H1 (cell line): ENCODE measurements around the gene ALAS1. TPM values are rescaled to one million over a fixed set of nuclear protein-coding genes. Genes with fewer than 3 reads are reported as not detected.

ENCODE experiments used
- CTCF ChIA-PET: fragments of 300-600 bp; sonication (Branson Sonifier 250); formaldehyde crosslinking; loops from one replicate; lab custom pipeline; 2021; ENCODE audit not compliant: partially characterized antibody; lab: Charles Lee
- POLR2A ChIA-PET: fragments of 300-600 bp; sonication (Branson Sonifier 250); formaldehyde crosslinking; loops from one replicate; lab custom pipeline; 2021; ENCODE audit warnings: inconsistent platforms; ENCODE audit not compliant: partially characterized antibody; lab: Charles Lee
- DNase-seq, 2 experiments: peaks; one replicate each; pipeline versions ENCODE4 v3.0.0 to v3.0.0-alpha.2; 2010 to 2022; ENCODE audit warnings: low spot score in 2 of 2, low read depth in 1 of 2, mixed read lengths in 1 of 2
- FAIRE-seq: peaks from 2 replicates; lab custom pipeline; 2011; peaks lifted over from hg19 to GRCh38; lab: Jason Lieb, UNC
- H2AFZ ChIP-seq: 2 replicates; pipeline ENCODE4 v1.8.1; 2012; ENCODE audit warnings: low read length, inconsistent platforms
- H2AK5ac ChIP-seq: 2 replicates; pipeline ENCODE4 v1.6.1; 2013; ENCODE audit warnings: low read depth, low read length
- H2BK120ac ChIP-seq: replicated peaks from 2 replicates; pipeline ENCODE3; 2013; ENCODE audit warnings: low read depth, low read length, inconsistent platforms
- H2BK12ac ChIP-seq: 2 replicates; pipeline ENCODE4 v1.6.1; 2013; ENCODE audit warnings: low read depth, low read length
- H2BK15ac ChIP-seq: 2 replicates; pipeline ENCODE4 v1.6.1; 2013; ENCODE audit warnings: low read length
- H2BK20ac ChIP-seq: 2 replicates; pipeline ENCODE4 v1.6.1; 2013; ENCODE audit warnings: low read length
- H2BK5ac ChIP-seq: 2 replicates; pipeline ENCODE4 v1.6.1; 2013; ENCODE audit warnings: low read depth, low read length
- H3K14ac ChIP-seq: 2 replicates; pipeline ENCODE4 v1.6.1; 2013; ENCODE audit warnings: inconsistent platforms; ENCODE audit not compliant: insufficient read length
- H3K18ac ChIP-seq: 2 replicates; pipeline ENCODE4 v1.6.1; 2013; ENCODE audit warnings: low read length; ENCODE audit errors: extremely low read depth
- H3K23ac ChIP-seq: 2 replicates; pipeline ENCODE4 v1.6.1; 2013; ENCODE audit warnings: inconsistent platforms; ENCODE audit not compliant: insufficient read length
- H3K23me2 ChIP-seq: 2 replicates; pipeline ENCODE4 v1.6.1; 2013; ENCODE audit warnings: low read depth, low read length
- H3K27ac ChIP-seq: 2 replicates; pipeline ENCODE4 v1.6.1; 2011; ENCODE audit warnings: low read depth, low read length, inconsistent platforms
- H3K27me3 ChIP-seq, 4 experiments: replicated peaks in 1 of 4; 1 replicate in 1 of 4; 2 replicates in 3 of 4; pipeline versions ENCODE4 v1.6.1 to v1.8.1; 2011 to 2013; ENCODE audit warnings: low read length in 3 of 4, mild to moderate bottlenecking in 3 of 4, inconsistent platforms in 2 of 4, mixed read lengths in 2 of 4, moderate library complexity in 1 of 4; ENCODE audit not compliant: control insufficient read depth in 3 of 4, insufficient read depth in 3 of 4; ENCODE audit errors: extremely low read depth in 1 of 4
- H3K36me3 ChIP-seq, 4 experiments: 2 replicates each; pipeline versions ENCODE4 v1.6.1 to v1.8.1; 2011 to 2013; ENCODE audit warnings: mild to moderate bottlenecking in 4 of 4, low read length in 3 of 4, moderate library complexity in 2 of 4, control low read depth in 1 of 4, inconsistent platforms in 1 of 4; ENCODE audit not compliant: insufficient read depth in 4 of 4, control insufficient read depth in 2 of 4
- H3K4ac ChIP-seq: replicated peaks from 2 replicates; pipeline ENCODE3; 2013; ENCODE audit warnings: low read length, low read depth, mixed read lengths, inconsistent platforms; ENCODE audit not compliant: insufficient read length
- H3K4me1 ChIP-seq, 4 experiments: replicated peaks in 1 of 4; 1 replicate in 1 of 4; 2 replicates in 3 of 4; pipeline versions ENCODE4 v1.6.1 to v1.8.1; 2011 to 2013; ENCODE audit warnings: low read length in 3 of 4, inconsistent platforms in 2 of 4, mixed read lengths in 1 of 4; ENCODE audit not compliant: insufficient read depth in 4 of 4, control insufficient read depth in 3 of 4
- H3K4me2 ChIP-seq, 2 experiments: 2 replicates each; pipeline versions ENCODE4 v1.6.1 to v1.8.1; 2011 to 2013; ENCODE audit warnings: low read depth in 2 of 2, low read length in 2 of 2, control low read depth in 1 of 2, inconsistent platforms in 1 of 2, mild to moderate bottlenecking in 1 of 2; ENCODE audit not compliant: insufficient read depth in 1 of 2
- H3K4me3 ChIP-seq, 4 experiments: fragments of 200-600, 300-600 bp in 1 of 4; sonication (generic), shearing (Covaris generic), sonication (Bioruptor Twin) in 1 of 4; 2 replicates each; pipeline versions ENCODE4 v1.5.1 to v1.8.1; 2011 to 2016; ENCODE audit warnings: low read length in 4 of 4, low read depth in 3 of 4, control low read depth in 2 of 4, inconsistent platforms in 2 of 4, mild to moderate bottlenecking in 2 of 4, mixed read lengths in 1 of 4, moderate library complexity in 1 of 4; ENCODE audit not compliant: insufficient read depth in 2 of 4; ENCODE audit errors: extremely low read depth in 1 of 4
- H3K56ac ChIP-seq: replicated peaks from 2 replicates; pipeline ENCODE3; 2013; ENCODE audit warnings: low read depth, mild to moderate bottlenecking, mixed read lengths, low read length, inconsistent platforms; ENCODE audit not compliant: insufficient read length
- H3K79me1 ChIP-seq: 2 replicates; pipeline ENCODE4 v1.6.1; 2013; ENCODE audit warnings: low read depth, low read length, control low read depth
- H3K79me2 ChIP-seq, 2 experiments: 2 replicates each; pipeline versions ENCODE4 v1.6.1 to v1.8.1; 2012 to 2013; ENCODE audit warnings: low read length in 2 of 2, mild to moderate bottlenecking in 2 of 2, inconsistent platforms in 1 of 2; ENCODE audit not compliant: insufficient read depth in 2 of 2, control insufficient read depth in 1 of 2
- H3K9ac ChIP-seq, 4 experiments: replicated peaks in 1 of 4; 1 replicate in 1 of 4; 2 replicates in 3 of 4; pipeline versions ENCODE4 v1.6.1 to v1.8.1; 2011 to 2013; ENCODE audit warnings: low read depth in 3 of 4, low read length in 3 of 4, control low read depth in 2 of 4, mild to moderate bottlenecking in 2 of 4, moderate library complexity in 2 of 4, inconsistent platforms in 1 of 4; ENCODE audit errors: extremely low read depth in 1 of 4
- H3K9me3 ChIP-seq, 2 experiments: 2 replicates each; pipeline versions ENCODE4 v1.6.1 to v1.8.1; 2012 to 2013; ENCODE audit warnings: mild to moderate bottlenecking in 2 of 2, moderate library complexity in 2 of 2, control low read depth in 1 of 2, inconsistent platforms in 1 of 2, low read depth in 1 of 2, low read length in 1 of 2, mixed read lengths in 1 of 2; ENCODE audit not compliant: insufficient read depth in 2 of 2
- H4K20me1 ChIP-seq, 2 experiments: replicated peaks in 1 of 2; 2 replicates each; pipeline versions ENCODE3 to v1.8.1; 2011 to 2013; ENCODE audit warnings: inconsistent platforms in 2 of 2, low read length in 2 of 2, mild to moderate bottlenecking in 1 of 2; ENCODE audit not compliant: insufficient read depth in 2 of 2, control insufficient read depth in 1 of 2
- H4K5ac ChIP-seq: 2 replicates; pipeline ENCODE4 v1.6.1; 2013; ENCODE audit warnings: low read length, low read depth, mixed read lengths, inconsistent platforms; ENCODE audit not compliant: insufficient read length
- H4K8ac ChIP-seq: 2 replicates; pipeline ENCODE4 v1.8.0; 2013; ENCODE audit warnings: mild to moderate bottlenecking, moderate library complexity, low read length, inconsistent platforms; ENCODE audit not compliant: insufficient read depth; ENCODE audit errors: extremely low read depth
- H4K91ac ChIP-seq: replicated peaks from 2 replicates; pipeline ENCODE3; 2013; ENCODE audit warnings: low read length, mixed read lengths, inconsistent platforms; ENCODE audit not compliant: insufficient read length
- CEBPB ChIP-seq: IDR thresholded peaks from 2 replicates; pipeline ENCODE4 v1.6.1; 2012; ENCODE audit warnings: low read depth, low read length
- CTCF ChIP-seq, 3 experiments: IDR thresholded peaks; 1 replicate in 2 of 3; 2 replicates in 1 of 3; pipeline versions ENCODE4 v1.5.1 to v1.6.1; 2011; ENCODE audit warnings: low read length in 3 of 3, mild to moderate bottlenecking in 3 of 3, inconsistent platforms in 2 of 3, low read depth in 1 of 3, moderate library complexity in 1 of 3; ENCODE audit not compliant: insufficient read depth in 1 of 3; ENCODE audit errors: control extremely low read depth in 1 of 3
- EP300 ChIP-seq, 2 experiments: IDR thresholded peaks; 1 replicate in 1 of 2; 2 replicates in 1 of 2; pipeline ENCODE4 v1.6.1; 2011 to 2012; ENCODE audit warnings: low read depth in 2 of 2, low read length in 2 of 2, mild to moderate bottlenecking in 2 of 2, borderline replicate concordance in 1 of 2, inconsistent platforms in 1 of 2, moderate library complexity in 1 of 2
- HDAC2 ChIP-seq, 2 experiments: fragments of 300-600 bp in 1 of 2; sonication (generic) in 1 of 2; IDR thresholded peaks; 2 replicates each; pipeline ENCODE4 v1.6.1; 2011 to 2012; ENCODE audit warnings: low read depth in 2 of 2, low read length in 2 of 2, mild to moderate bottlenecking in 2 of 2, moderate library complexity in 2 of 2, borderline replicate concordance in 1 of 2, inconsistent platforms in 1 of 2
- MAX ChIP-seq: IDR thresholded peaks from 2 replicates; pipeline ENCODE4 v1.6.1; 2012; ENCODE audit warnings: inconsistent platforms
- RBBP5 ChIP-seq: IDR thresholded peaks from 2 replicates; pipeline ENCODE4 v1.7.1; 2012; ENCODE audit warnings: low read depth, mild to moderate bottlenecking, inconsistent platforms, low read length, moderate library complexity, borderline replicate concordance
- WGBS, 2 experiments: shearing (Covaris generic) in 1 of 2; methylation state at CpG; one replicate each; pipeline versions ENCODE4 v1.1.6 to v1.1.7; 2013 to 2015; ENCODE audit warnings: low lambda C conversion rate in 2 of 2, mixed read lengths in 2 of 2, inconsistent platforms in 1 of 2, low coverage in 1 of 2, missing lambda C conversion rate in 1 of 2; ENCODE audit not compliant: insufficient replicate concordance in 2 of 2, insufficient coverage in 1 of 2, insufficient read length in 1 of 2; ENCODE audit errors: extremely low coverage in 1 of 2, missing lambda C conversion rate in 1 of 2; 5-methylcytosine and 5-hydroxymethylcytosine counted together
- polyA plus RNA-seq, 7 experiments: library from polyadenylated mRNA; depleted of rRNA in 3 of 7; stranded (reverse) in 5 of 7; unstranded in 2 of 7; fragments of >200 nt in 5 of 7; fragments of 200-250 nt in 2 of 7; gene quantifications; 1 replicate in 5 of 7; 2 replicates in 1 of 7; 4 replicates in 1 of 7; pipeline versions ENCODE4 v1.2.1 to v1.2.3, GENCODE V29; 2011 to 2013; ENCODE audit warnings: missing spikeins in 2 of 7, mixed read lengths in 2 of 7
- total RNA-seq: library from RNA; stranded (reverse); fragmentation: NEBNext Ultra II Directional; extraction: Animal tissue kit (Norgen Biotek cat#: 25700); gene quantifications from 2 replicates; pipeline ENCODE4 v1.2.1, GENCODE V29; 2021

ALAS1 gene
- total and polyA plus RNA-seq, 2 of the 8 experiments (the other 6 are each of a cell fraction or from before 2014, with no cell fraction given), result 45.9 to 84.4 TPM

GRCh38 chr3:52240059-52240885, 42.3 kb downstream of the ALAS1 start:
- Histone ChIP-seq H3K23ac (no peak overlapping the region), H2BK15ac (peak overlapping the region; percentile 98; the same call in 1 of the 2 replicates), H3K4me3 (peak overlapping the region in 2 of 4 experiments; percentile 72 to 89; a peak in 2 of 8 replicates), H2BK120ac (no peak overlapping the region), H3K56ac (no peak overlapping the region), H2BK20ac (no peak overlapping the region), H3K27ac (peak overlapping the region; percentile 31; the same call in 1 of the 2 replicates), H3K4me2 (peak overlapping the region; percentile 78 to 98; a peak in 3 of 4 replicates), H3K4ac (no peak overlapping the region), H2AK5ac (peak overlapping the region; percentile 20; the same call in 1 of the 2 replicates), H2BK5ac (peak overlapping the region; percentile 72; the same call in 1 of the 2 replicates), H4K20me1 (peaks cover 0 to 7% of the 10 kb centered on the region in 2 experiments), H4K5ac (no peak overlapping the region), H3K23me2 (peaks cover 10% of the 10 kb centered on the region), H3K79me1 (peaks cover 13% of the 10 kb centered on the region; the same call in 1 of the 2 replicates), H3K18ac (peak overlapping the region; percentile 63), H3K4me1 (peaks cover 15 to 46% (median 31%) of the 10 kb centered on the region in 4 experiments), H2AFZ (no peak overlapping the region), H3K36me3 (no peaks in the 10 kb centered on the region), H3K79me2 (peaks cover 0 to 15% of the 10 kb centered on the region in 2 experiments; a peak in 2 of 4 replicates), H3K9ac (no peak overlapping the region; a peak in 1 of 7 replicates), H4K91ac (peak overlapping the region; percentile 16), H3K9me3 (no peaks in the 10 kb centered on the region), H2BK12ac (peak overlapping the region; percentile 3; the same call in 1 of the 2 replicates), H3K27me3 (peaks cover 4 to 19% (median 12%) of the 10 kb centered on the region in 4 experiments; a peak in 6 of 7 replicates), H4K8ac (0 out of 2 replicates have a peak overlapping the region, but pooled peaks have one; percentile 3), H3K14ac (no peak overlapping the region)
- FAIRE-seq (no peak), DNase-seq (no peak)
- 95% methylated on average over 1 of the region's 1 CpG; no CpG with 5 or more reads in 1 of the 2 experiments for WGBS, 2 experiments
- ChIA-PET CTCF (interaction anchor here (0.9 to 17.7 kb wide), 6 partner anchors 9 to 144 kb away, joined by 3 to 336 read pairs (median 6); partner anchors contain the start of gene TLR9), POLR2A (interaction anchor here (0.7 to 6.5 kb wide), 15 partner anchors 8 to 245 kb away, joined by 3 to 69 read pairs (median 3); partner anchors contain the start of genes GLYCTK, RPL29, TLR9 and WDR82)
- no peak for TF ChIP-seq HDAC2 (IDR thresholded peaks at IDR 0.05; ENCODE audit: borderline replicate concordance in 1 of 2, low read depth in 2 of 2, low read length in 2 of 2)
- TF ChIP-seq RBBP5, result no peak
- TF ChIP-seq CTCF (IDR thresholded peaks at IDR 0.05; ENCODE audit: control extremely low read depth in 1 of 3, insufficient read depth in 1 of 3, low read depth in 1 of 3, low read length in 3 of 3), result no peak
- no peak for TF ChIP-seq EP300 (IDR thresholded peaks at IDR 0.05; ENCODE audit: borderline replicate concordance in 1 of 2, low read depth in 2 of 2, low read length in 2 of 2)
- no peak for TF ChIP-seq MAX
- peak; percentile 38; the same call in 1 of the 2 replicates for TF ChIP-seq CEBPB
